ENCODE results near the gene LRP4. TPM values are rescaled to one million over a fixed set of nuclear protein-coding genes. Genes with fewer than 3 reads are reported as not detected.

LRP4 gene
- total RNA-seq, 1 experiment from 2014 or later: 9.6 TPM

DNA sequence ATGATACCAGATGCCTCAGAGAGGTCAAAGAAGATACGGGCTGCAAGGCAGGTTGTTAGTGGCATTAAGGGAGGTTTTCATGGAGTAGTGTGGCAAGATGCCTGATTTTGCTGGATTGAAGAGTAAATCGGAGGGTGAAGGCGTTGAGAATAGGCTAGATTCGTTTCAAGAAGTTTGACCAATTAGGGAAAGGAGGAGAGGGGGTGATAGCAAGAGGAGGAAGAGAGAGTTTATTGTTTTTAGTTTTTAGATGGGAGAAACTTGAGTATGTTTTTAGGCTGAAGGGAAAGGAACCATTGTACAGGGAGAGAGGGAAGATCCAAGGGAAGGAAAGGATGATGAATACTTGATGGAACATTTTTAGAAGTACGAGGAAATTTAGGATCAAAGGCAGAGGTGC is 34.7 kb upstream of the LRP4 start:
- POLR2A ChIA-PET (ENCODE audit: unreplicated experiment): no interaction called here
- no peaks in the 10 kb centered on the region for H3K9me3 ChIP-seq (ENCODE audit: insufficient read depth, low read depth)
- H3K27ac ChIP-seq: no peak overlapping the region
- no peaks in the 10 kb centered on the region for H3K9me2 ChIP-seq (ENCODE audit: insufficient read depth)
- no peak for DNase-seq
- no peak overlapping the region for H3K4me3 ChIP-seq
- intact Hi-C loops (cut with micrococcal nuclease; ENCODE audit: unreplicated experiment): no loop called here
- H3K79me2 ChIP-seq (ENCODE audit: low read depth): no peaks in the 10 kb centered on the region
- H3K4me2 ChIP-seq: no peak overlapping the region
- CTCF ChIA-PET: no interaction called here
- H3F3A ChIP-seq (ENCODE audit: insufficient read depth, low read depth): no peaks in the 10 kb centered on the region
- BruUV-seq (replicated peaks): no TSS peak
- no peak for TF ChIP-seq EZH2 (IDR thresholded peaks at IDR 0.05; ENCODE audit: low read depth)
- TF ChIP-seq, protein P1, sequence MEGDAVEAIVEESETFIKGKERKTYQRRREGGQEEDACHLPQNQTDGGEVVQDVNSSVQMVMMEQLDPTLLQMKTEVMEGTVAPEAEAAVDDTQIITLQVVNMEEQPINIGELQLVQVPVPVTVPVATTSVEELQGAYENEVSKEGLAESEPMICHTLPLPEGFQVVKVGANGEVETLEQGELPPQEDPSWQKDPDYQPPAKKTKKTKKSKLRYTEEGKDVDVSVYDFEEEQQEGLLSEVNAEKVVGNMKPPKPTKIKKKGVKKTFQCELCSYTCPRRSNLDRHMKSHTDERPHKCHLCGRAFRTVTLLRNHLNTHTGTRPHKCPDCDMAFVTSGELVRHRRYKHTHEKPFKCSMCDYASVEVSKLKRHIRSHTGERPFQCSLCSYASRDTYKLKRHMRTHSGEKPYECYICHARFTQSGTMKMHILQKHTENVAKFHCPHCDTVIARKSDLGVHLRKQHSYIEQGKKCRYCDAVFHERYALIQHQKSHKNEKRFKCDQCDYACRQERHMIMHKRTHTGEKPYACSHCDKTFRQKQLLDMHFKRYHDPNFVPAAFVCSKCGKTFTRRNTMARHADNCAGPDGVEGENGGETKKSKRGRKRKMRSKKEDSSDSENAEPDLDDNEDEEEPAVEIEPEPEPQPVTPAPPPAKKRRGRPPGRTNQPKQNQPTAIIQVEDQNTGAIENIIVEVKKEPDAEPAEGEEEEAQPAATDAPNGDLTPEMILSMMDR (conservative IDR thresholded peaks at IDR 0.05): no peak
- 0 out of 2 replicates have a peak, but pooled peaks cover 2% of the 10 kb centered on the region for H3K4me1 ChIP-seq (replicated peaks; ENCODE audit: insufficient read depth)
- 0 out of 2 replicates have a peak, but pooled peaks cover 8% of the 10 kb centered on the region for H3K36me3 ChIP-seq (ENCODE audit: low read depth)
- H2AFZ ChIP-seq: no peak overlapping the region
- no peaks in the 10 kb centered on the region for H3K27me3 ChIP-seq (ENCODE audit: insufficient read depth, low read depth)
- 0 out of 2 replicates have a peak, but pooled peaks cover 3% of the 10 kb centered on the region for H4K20me1 ChIP-seq (ENCODE audit: insufficient read depth)

DNA sequence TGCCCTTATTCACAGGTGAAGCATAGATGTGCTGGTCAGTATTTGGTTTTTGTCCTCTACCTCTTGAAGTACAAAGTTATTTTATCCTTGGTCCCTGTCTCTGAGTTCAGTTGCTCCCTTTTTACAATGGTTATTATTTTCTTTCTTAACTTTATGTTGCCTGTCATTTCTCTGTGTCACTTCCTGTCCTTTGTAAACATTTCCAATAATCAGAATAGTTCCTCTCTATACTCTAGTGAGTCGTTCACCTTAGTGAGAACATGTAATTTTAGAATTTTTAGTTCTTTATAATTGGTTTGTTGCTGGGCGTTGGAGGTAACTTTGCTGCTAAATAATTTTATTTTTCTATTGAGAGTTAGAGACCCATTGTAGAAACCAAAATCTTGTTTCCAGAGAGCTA is 34.2 kb upstream of the LRP4 start:
- no peaks in the 10 kb centered on the region for H3K9me3 ChIP-seq (ENCODE audit: insufficient read depth, low read depth)
- H3K27ac ChIP-seq: no peak overlapping the region
- no peaks in the 10 kb centered on the region for H3F3A ChIP-seq (ENCODE audit: insufficient read depth, low read depth)
- TF ChIP-seq, protein P1 (conservative IDR thresholded peaks at IDR 0.05): no peak
- no peak for TF ChIP-seq EZH2 (IDR thresholded peaks at IDR 0.05; ENCODE audit: low read depth)
- H3K36me3 ChIP-seq (ENCODE audit: low read depth): 0 out of 2 replicates have a peak, but pooled peaks cover 6% of the 10 kb centered on the region
- 0 out of 2 replicates have a peak, but pooled peaks cover 3% of the 10 kb centered on the region for H4K20me1 ChIP-seq (ENCODE audit: insufficient read depth)
- no peak overlapping the region for H3K4me2 ChIP-seq
- BruUV-seq (replicated peaks): no TSS peak
- no peaks in the 10 kb centered on the region for H3K79me2 ChIP-seq (ENCODE audit: low read depth)
- no peaks in the 10 kb centered on the region for H3K27me3 ChIP-seq (ENCODE audit: insufficient read depth, low read depth)
- intact Hi-C loops (cut with micrococcal nuclease; ENCODE audit: unreplicated experiment): no loop called here
- 0 out of 2 replicates have a peak, but pooled peaks cover 5% of the 10 kb centered on the region for H3K4me1 ChIP-seq (replicated peaks; ENCODE audit: insufficient read depth)
- no peak overlapping the region for H2AFZ ChIP-seq
- ChIA-PET POLR2A (ENCODE audit: unreplicated experiment) (no interaction called here), CTCF (no interaction called here)
- no peak overlapping the region for H3K4me3 ChIP-seq
- DNase-seq: no peak
- no peaks in the 10 kb centered on the region for H3K9me2 ChIP-seq (ENCODE audit: insufficient read depth)

DNA sequence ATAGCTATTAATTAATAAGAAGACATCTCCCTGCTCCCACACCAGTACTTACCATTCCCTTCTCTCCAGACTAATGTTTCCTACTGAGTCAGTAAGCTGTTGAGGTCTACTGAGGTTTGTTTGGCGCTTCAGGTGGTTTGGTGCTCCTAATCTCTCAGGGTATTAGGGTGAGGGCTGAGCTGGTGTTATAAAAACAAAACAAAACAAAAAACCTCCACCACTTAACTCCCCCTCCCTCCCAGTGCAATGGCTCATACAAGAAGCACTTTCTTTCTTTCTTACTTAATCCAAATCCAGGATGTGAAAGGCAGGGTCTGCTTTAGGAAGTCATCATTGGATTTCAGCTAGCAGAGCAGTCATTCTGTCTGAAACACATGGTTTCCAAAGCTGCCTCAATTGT is 33.5 kb upstream of the LRP4 start:
- Histone ChIP-seq H3K36me3 (ENCODE audit: low read depth) (no peaks in the 10 kb centered on the region), H3K4me2 (no peak overlapping the region), H3K27me3 (ENCODE audit: insufficient read depth, low read depth) (no peaks in the 10 kb centered on the region), H4K20me1 (ENCODE audit: insufficient read depth) (no peaks in the 10 kb centered on the region), H3K79me2 (ENCODE audit: low read depth) (0 out of 2 replicates have a peak, but pooled peaks cover 4% of the 10 kb centered on the region), H3K27ac (no peak overlapping the region), H3K4me3 (no peak overlapping the region), H2AFZ (no peak overlapping the region), H3K9me2 (ENCODE audit: insufficient read depth) (no peaks in the 10 kb centered on the region), H3K9me3 (ENCODE audit: insufficient read depth, low read depth) (no peaks in the 10 kb centered on the region), H3F3A (ENCODE audit: insufficient read depth, low read depth) (no peaks in the 10 kb centered on the region), H3K4me1 (replicated peaks; ENCODE audit: insufficient read depth) (0 out of 2 replicates have a peak, but pooled peaks cover 5% of the 10 kb centered on the region)
- no TSS peak for BruUV-seq (replicated peaks)
- CTCF ChIA-PET: no interaction called here
- DNase-seq: no peak
- POLR2A ChIA-PET (ENCODE audit: unreplicated experiment): no interaction called here
- TF ChIP-seq, protein P1 (conservative IDR thresholded peaks at IDR 0.05): no peak
- intact Hi-C loops (cut with micrococcal nuclease; ENCODE audit: unreplicated experiment): no loop called here

Data from PC-9 (cell line).